ENCODE measurements around the gene TINAGL1. TPM values are rescaled to one million over a fixed set of nuclear protein-coding genes. Genes with fewer than 3 reads are reported as not detected.
"Not testable (repeated sequence)": the region's sequence is repeated elsewhere in the genome, so short reads cannot be mapped to it uniquely, and the experiment has no call there.

Gene TINAGL1
- total RNA-seq, 4 donors from 2014 or later: 89.7 to 661 (median 197) TPM

- ATAC-seq (ENCODE audit: low FRiP score) (no peak), DNase-seq (ENCODE audit: low spot score) (no peak)
- no peak for TF ChIP-seq CTCF (IDR thresholded peaks at IDR 0.05)
These were observed 8.8 kb downstream of the TINAGL1 start for GRCh38 chr1:31584869-31585735.

- TF ChIP-seq CTCF (IDR thresholded peaks at IDR 0.05): no peak
- no peak for DNase-seq (ENCODE audit: low spot score)
- ATAC-seq (ENCODE audit: low FRiP score): no peak
These were observed 9.5 kb downstream of the TINAGL1 start for GRCh38 chr1:31585736-31586365.

GRCh38 chr1:31586376-31587327, 10.3 kb downstream of the TINAGL1 start:
- no peak for DNase-seq (ENCODE audit: low spot score)
- TF ChIP-seq CTCF (IDR thresholded peaks at IDR 0.05): no peak
- no peak for ATAC-seq (ENCODE audit: low FRiP score)

DNA sequence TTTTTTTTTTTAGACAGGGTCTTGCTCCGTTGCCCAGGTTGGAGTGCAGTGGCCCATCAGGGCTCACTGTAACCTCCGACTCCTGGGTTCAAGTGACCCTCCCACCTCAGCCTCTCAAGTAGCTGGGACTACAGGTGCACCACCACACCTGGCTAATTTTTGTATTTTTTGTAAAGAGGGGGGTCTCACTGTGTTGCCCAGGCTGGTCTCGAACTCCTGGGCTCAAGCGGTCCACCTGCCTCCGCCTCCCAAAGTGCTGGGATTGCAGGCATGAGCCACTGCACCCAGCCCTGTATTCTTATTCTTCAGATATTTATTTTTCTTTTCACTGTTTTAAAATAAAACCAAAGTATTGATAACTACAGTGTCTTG, 11.0 kb downstream of the TINAGL1 start:
- DNase-seq (ENCODE audit: low spot score); ATAC-seq (ENCODE audit: low FRiP score): not testable (repeated sequence)

DNA sequence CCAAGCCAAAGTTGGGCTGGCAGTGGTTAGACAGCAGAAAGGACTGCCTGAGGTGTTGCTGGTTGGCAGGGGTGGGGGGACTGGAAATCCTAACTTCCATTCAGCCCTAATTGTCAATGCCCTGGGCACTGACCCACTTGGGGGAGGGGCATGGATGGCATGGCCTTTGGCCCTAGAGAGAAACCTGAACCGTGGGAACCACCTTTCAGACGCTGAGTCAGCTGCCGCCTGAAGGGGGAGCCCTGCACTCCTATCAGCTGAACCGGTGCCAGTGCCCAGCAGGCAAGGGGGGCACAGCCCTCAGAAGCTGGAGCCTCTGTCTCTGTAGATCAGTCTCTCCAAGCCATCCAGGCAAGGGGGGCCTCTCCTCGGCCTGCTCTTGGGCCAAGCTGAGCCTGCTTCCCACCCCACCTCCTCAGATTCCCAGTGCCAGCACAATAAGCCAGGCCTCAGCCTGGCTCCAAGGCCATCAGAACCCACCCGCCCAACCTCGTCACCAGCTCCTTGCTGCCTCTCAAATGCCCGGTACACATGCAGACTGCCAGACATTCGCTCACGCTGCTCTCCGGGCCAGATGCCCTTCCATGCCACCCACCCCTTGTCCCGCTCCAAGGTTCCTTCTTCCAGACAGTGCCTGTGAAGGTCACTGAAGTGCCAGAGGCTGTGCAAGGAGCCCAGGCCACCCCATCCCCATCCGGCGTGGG, 11.6 kb downstream of the TINAGL1 start:
- DNase-seq (ENCODE audit: low spot score) (peak; percentile 32), ATAC-seq (ENCODE audit: low FRiP score) (peak; percentile 66)
- no peak for TF ChIP-seq CTCF (IDR thresholded peaks at IDR 0.05)

DNA sequence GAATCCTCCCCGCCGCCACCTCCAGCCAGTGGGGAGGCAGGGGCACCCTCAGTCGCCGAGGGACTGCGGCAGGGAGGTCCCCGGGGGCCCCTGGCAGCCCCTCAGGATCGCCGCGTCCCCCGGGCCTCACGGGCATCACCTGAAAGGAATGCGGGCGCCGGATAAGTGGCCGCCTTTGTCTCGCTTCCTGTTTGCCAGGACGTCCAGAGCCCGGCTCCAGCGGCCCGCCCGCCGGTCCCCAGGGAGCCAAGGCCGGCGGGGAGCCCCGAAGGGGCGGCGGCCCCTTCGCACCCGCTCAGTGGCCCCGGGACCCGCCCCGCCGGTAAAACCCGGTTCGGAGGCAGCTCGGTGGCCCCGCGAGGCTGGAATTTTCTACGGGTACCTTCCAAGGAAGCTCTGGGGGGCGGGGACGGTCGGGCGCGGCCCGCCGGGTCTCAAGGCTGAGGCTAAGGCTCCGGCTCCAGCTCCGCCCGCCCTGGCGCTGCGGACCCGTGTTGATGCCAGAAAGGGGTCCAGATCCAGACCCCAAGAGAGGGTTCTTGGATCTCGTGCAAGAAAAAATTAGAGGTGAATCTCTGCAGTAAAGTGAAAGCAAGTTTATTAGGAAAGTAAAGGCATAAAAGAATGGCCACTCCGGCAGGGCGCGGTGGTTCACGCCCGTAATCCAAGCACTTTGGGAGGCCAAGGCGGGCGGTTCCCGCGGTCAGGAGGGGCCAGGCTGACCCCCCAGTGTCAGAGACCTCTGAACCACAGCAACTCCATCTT, 12.6 kb downstream of the TINAGL1 start:
- ATAC-seq (ENCODE audit: low FRiP score) (peak; percentile 34), DNase-seq (ENCODE audit: low spot score) (no peak)
- TF ChIP-seq CTCF (IDR thresholded peaks at IDR 0.05): no peak
